Left renal pelvis (tissue), 4 donors: Measurements from ENCODE around the gene ASTN2. TPM values are rescaled to one million over a fixed set of nuclear protein-coding genes. Genes with fewer than 3 reads are reported as not detected.
"Not testable (repeated sequence)": the region's sequence is repeated elsewhere in the genome, so short reads cannot be mapped to it uniquely, and the experiment has no call there.

Experiments
- DNase-seq, 4 donors: peaks; one replicate each; pipeline ENCODE4 v3.0.0-alpha.2; 2013; ENCODE audit warnings: low read depth in 4 of 4, low spot score in 3 of 4
- polyA plus RNA-seq, 4 donors: library from polyadenylated mRNA; unstranded; fragments of 120-200 nt; gene quantifications; one replicate each; pipeline ENCODE4 v1.2.1, GENCODE V29; 2013; ENCODE audit not compliant: insufficient read length in 4 of 4

The ASTN2 gene
- polyA plus RNA-seq, 4 donors, result 14.0 to 22.6 (median 16.4) TPM

DNA sequence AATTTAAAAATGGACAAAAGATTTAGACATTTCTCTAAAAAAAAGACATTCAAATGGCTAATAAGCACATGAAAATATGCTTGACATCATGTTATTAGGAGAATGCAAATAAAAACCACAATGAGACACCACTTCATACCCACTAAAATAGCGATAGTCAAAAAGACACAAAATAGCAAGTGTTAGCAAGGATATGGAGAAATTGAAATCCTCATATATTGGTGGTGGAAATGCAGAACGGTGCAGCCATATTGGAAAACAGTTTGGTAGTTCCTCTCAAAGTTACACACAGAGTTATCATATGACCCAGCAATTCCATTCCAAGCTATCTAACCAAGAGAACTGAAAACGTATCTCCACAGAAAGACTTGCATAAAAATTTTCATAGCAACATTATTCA is 955.3 kb downstream of the ASTN2 start:
- DNase-seq, result no peak

DNA sequence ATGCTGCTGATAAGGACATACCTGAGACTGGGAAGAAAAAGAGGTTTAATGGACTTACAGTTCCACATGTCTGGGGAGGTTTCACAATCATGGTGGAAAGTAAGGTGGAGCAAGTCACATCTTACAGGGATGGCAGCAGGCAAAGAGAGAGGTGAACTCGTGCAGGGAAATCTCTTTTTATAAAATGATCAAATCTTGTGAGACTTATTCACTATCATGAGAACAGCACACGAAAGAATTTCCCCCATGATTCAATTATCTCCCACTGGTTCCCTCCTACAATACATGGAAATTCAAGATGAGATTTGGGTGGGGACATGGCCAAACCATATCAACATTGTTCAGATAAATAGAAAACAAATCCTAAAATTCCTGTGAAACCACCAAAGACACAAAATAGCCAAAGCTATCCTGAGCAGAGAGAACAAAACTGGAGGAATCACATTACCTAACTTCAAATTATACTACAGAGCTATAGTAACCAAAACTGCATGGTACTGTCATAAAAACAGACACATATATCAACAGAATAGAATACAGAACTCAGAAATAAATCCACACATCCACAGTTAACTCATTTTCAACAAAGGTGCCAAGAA is 958.3 kb downstream of the ASTN2 start:
- no peak for DNase-seq

DNA sequence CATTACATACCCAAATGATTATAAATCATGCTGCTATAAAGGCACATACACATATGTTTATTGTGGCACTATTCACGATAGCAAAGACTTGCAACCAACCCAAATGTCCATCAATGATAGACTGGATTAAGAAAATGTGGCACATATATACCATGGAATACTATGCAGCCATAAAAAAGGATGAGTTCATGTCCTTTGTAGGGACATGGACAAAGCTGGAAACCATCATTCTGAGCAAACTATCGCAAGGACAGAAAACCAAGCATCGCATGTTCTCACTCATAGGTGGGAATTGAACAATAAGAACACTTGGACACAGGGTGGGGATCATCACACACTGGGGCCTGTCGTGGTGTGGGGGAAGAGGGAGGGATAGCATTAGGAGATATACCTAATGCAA is 960.3 kb downstream of the ASTN2 start:
- not testable (repeated sequence) for DNase-seq

DNA sequence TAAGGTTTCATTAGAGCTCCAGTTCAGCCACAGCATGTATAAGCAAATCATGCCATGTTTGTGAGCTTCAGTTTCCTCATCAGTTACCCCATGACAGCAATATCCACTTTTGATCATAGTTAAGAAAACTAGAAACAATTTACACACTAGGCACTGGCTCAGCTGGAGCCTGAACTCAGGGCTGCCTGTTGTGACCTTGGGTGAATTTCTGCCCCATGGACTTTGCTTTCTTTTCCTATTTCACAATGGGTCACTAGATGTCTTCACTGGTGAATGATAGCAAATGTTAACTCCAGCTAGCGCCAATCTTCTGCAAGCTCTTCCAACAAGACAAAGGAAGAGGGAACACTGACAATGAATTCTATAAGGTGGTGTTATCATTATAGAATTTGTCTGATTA is 961.1 kb downstream of the ASTN2 start:
- no peak for DNase-seq

DNA sequence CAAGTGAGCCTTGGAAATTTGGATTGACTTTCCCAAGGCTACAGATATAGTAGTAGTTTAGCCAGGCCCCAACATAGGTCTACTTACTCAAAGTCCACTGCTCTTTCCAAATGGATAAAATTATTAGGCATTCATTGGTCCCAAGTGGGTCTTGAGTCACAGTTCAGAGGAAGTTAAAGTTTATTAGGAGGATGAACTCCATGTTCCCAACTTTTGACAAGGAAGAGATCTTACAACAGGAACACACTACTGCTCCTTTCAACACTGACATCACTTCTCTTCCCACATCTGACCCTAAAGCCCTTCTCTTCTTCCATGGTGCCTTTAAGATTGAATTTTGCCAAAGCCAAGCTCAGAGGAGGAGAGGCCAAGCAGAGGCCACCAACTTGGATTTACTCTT is 962.2 kb downstream of the ASTN2 start:
- no peak for DNase-seq

DNA sequence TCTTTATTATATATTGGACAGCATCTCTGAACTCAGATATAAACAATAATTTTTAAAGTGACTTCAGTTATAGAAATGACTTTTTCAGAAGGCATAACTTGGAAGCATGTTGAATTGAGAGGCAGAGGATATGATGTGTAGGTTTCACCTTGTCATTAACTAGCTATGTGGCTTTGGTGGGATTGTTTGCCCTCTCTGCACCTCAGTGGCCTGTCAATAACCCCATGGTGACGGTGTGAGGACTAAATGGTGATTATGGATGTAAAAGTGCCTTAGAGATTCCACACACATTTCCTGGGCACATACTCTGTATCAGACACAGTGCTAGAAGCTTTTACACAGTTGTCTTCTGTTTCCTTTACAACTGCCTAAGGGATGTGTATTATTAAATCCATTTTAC is 962.6 kb downstream of the ASTN2 start:
- DNase-seq, result no peak

DNA sequence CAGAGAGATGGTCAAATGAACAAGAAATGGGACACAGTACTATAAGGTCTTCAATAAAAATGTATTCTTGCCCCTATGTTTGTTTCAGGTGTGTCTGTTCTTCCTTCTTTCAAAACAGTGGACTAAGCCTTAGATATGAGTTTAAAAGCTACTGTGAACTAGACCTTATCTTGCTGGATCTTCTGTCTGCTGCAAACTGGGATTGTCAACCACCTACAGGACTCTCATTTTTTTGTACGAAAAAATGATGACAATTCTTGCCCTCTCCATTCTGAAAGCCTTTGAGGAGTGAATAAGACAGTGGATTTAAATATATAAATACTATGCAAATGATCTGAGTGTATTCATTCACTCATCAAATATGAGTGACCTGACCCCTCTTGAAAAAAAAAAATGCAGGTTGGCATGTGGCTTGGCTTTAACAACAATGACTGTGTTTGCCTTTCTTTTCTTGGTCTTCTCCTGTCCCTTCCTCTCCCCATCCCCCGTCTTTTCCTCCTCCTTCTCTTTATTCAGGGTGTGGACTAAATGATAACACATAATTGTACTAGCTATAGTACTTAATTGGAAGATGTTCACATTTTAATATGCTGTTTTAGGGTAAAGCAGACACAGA is 963.2 kb downstream of the ASTN2 start:
- no peak for DNase-seq

DNA sequence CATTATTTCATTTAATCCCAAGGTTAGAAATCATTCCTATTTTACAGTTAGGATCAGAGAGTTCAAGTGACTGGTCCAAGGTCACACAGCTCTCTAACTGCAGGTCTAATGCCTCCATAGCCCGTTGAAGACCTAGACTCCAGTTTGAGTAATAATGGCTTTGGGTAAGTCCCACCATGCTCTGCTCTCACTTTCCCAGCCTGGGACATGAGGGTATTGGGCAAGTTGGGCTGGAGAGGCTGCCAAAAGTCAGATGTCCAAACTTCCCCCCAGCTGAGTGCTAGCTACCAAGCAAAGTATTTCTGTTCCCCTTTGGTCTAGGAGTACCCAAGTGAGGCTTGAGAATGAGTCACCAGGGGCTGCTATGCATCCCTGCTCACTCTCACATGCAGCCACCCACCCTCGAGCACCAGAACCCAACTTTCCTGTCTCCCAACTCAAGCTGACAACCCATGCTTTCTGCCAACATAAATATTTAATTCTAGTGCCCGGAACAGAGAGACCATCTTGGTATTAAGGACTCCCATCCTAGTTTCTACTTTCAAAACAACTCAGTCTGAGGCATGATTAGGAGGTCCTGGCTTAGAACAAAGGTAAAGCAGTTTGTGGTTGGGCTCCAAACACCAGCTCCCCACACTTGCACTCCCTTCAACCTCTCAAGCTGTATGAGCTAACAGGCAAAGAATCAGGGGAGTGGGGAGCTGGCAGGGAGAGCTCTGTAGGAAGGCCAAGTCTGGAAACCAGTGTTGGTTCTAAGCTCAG is 964.3 kb downstream of the ASTN2 start:
- DNase-seq, result no peak

DNA sequence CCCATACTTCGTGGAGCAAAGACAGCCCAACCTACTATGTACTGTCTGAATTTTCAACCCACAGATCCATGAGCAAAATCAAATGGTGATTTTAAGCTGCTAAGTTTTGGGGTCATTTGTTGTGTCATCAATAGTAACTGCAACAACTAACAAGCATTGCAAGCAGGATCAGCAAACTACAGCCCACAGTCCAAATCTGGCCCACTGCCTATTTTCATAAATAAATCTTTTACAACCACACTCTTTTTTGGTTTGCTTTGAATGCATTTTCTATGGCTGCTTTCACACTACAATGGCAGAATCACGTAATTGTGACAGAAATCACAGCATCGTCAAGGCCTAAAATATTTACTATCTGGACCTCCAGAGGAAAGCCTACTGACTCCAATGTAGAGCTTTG is 964.9 kb downstream of the ASTN2 start:
- no peak for DNase-seq

DNA sequence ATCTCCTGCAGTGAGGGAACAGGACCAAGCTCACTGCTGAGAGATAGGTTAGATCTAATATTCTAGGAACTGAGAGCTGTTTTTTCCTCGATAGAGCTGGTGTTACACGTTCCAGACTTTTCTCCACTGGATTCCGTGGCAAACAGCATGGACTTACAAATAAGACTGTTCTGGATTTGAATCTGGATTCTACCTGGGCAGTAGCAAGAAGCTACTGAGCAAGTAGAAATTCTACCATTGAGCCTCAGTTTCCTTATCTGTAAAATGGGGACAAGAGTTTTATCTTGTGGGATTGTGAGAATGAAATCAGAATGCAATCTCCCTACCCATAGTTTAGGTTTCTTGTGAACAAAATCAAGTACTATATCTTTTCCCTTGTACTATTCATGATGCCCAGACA is 966.4 kb downstream of the ASTN2 start:
- no peak for DNase-seq

DNA sequence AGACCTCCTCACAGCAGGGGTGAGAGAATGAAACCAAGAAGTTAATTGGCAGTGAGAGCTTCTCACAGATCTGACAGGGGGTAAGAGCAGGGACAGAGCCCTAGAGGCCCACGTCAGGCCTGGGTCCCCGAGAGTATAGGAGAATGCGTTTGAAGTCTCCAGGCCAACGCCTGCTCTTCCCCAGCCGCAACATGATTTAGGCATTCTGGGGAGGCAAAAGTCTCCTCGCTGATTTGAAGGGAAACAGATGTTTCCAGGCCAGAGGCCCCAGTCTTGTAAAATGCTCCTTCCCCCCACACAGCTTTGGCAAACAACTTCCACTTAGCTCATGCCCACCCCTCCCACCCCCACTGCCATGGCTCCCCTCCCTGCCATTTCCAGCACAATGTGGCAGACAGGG is 966.9 kb downstream of the ASTN2 start:
- DNase-seq, result peak in 3 of 4 donors; percentile 60 to 69 (median 60)

DNA sequence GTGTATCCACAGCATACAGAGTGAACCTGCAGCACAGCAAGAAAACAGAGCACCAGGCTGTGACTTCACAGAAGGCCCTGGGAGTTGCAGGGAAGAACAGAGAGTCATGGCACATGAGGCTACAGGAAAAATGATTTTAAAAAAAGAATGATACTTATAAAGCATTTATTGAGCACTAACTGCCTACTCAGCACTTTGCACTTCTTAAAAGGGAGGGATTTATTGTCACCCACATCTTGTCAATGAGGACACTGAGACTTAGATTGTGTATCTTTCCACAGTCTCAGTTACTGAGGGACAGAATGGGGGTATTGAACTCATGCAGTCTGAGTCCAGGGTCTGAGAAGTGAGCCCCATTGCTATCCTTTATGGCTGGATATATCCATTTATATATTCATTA is 972.3 kb downstream of the ASTN2 start:
- no peak for DNase-seq

DNA sequence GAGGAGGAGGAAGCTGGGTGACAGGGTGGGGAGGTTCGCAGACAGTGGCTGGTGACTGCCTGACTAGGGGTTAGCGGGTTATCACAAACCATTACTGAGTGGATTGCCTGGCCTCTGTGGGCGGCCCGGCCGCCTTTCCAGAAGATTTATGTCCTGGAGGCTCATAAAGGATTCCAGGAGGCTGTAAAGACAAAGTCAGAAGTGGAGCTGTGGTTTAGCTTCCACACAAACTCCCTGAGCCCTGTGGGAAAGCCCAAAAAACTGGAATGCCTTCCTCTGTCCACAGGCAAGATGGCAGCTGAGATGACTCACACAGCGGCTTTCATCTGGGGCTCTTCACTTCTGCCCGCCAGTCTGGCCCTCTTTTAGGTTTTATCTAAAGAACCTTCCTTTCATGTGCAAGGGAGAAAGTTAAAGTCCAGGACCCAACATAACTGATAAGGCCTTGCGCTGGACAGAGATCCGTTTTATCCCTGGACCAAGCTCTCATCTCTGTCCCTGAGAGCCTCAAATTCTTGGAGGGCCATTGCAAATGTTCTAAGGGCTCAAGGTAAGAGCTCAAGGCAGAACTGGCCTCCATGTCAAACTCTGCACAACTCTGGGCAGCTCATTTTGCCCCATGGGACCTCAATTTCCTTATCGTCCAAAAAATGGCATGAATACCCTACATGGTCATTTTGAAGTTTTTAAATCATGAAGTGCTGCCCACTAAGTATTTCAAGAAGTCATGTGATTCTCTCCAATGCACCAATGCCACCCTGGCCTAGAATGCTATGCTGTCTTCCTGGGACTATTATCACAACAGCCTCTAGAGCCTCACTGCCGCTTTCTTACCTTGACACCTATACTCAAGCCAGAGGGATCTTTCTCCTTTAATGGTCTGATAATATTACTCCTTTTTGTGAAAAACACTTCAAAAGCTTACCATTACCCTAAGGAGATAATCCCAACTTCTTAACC is 977.2 kb downstream of the ASTN2 start:
- no peak for DNase-seq

DNA sequence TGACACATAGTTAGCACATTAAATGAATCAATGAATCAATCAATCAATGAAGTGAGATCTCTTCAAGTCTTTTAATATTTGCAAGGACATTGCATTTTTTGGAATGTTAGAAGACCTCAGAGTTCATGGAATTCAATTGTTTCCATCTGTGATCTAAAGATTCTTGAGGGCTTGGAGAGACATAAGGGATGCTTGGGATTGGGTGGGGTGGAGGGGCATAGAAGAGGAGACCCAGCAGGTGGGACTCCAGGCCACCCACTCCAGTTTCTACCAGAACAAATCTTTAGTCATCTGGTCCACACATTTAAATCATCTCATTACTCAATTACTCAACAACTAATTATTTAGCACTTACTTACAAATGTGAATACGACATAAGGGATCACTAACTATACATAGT is 978.7 kb downstream of the ASTN2 start:
- DNase-seq, result no peak

DNA sequence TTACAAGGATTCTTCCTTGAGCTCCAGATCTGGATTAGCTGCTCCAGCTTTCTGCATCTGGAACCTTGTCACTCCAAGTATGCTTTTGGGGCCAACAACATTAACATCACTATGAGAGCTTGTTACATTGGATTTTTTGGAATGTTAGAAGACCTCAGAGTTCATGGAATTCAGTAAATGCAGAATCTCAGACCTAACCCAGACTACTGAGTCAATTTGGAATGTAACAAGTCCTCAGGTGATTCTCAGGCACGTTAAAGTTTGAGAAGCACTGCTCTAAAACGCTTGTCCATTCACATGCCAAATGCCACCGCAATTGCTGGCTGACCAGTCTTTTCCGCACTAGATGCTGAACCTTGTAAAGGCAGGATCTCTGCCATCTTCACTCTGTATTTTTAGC is 979.2 kb downstream of the ASTN2 start:
- no peak for DNase-seq

DNA sequence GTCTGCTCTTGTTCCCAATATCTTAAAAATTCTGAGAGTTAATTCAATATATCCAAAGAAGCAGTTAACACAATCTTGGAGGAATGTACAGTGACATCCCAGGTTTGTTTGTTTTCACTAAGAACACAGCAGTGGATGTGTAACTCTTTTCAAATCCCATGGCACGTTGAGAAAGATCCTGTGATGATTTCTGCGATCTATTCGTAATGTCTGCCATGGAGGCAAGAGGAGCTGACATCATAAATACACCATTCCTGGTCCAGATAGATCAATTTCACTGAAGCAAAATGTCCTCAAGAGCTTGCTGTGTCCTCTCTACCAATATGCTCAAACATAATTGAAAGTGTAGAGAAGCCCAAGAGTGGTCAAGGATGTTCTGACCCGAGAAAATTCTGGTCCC is 980.5 kb downstream of the ASTN2 start:
- DNase-seq, result no peak

DNA sequence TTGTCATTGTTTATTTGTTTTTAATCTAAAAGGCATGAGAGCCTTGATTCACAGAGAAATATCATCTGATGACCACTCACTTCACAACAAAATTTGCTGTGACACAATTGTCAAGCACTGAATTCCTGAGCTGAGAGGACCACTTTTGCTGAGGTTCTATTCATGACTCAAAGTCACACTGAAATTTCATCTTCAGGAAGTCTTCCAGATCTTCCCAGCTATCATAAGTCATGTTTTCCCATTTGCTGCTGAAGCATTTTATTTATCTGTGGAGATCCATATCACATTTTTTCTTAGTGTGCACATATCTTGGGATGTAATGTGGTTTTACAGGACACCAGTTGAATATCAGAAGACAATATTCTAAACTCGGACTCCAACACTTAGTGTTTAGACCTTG is 982.8 kb downstream of the ASTN2 start:
- no peak for DNase-seq

DNA sequence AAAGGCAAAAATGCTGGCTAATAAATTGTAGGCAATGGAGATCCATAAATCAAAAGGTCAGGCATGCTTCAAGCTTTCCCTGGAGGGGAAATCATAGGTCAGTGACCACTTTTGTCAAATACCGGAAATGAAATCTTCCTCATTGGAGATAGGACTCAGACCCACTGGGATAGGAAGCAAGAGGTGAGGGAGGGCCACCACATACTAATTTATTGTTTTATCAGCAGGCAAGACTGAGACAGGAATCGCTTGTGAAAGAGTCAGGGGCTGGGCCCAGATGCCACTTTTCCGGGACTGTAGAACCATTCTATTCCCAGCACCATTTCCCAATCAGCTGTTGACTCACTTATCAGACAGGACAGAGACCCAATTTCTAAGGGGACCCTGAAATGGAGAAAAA is 984.0 kb downstream of the ASTN2 start:
- no peak for DNase-seq

DNA sequence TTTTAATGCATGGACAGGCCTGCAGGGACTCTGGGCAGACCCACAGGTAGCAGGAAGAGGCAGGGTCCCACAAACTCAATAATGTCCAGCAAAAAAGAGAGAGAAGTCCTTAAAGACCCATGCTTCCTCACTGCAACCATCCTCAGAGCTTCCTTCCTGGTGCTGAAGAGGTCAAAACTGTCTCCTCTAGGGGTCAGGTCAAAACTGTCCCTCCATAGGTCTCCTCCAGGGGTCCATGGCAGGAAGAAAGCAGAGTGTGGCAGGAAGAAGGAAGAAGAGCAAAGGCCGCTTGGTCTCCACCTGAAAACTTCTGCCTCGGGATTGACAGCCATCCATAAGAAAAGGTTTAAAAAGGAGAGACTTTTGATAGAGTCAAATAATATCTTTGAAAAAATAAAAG is 989.6 kb downstream of the ASTN2 start:
- no peak for DNase-seq

DNA sequence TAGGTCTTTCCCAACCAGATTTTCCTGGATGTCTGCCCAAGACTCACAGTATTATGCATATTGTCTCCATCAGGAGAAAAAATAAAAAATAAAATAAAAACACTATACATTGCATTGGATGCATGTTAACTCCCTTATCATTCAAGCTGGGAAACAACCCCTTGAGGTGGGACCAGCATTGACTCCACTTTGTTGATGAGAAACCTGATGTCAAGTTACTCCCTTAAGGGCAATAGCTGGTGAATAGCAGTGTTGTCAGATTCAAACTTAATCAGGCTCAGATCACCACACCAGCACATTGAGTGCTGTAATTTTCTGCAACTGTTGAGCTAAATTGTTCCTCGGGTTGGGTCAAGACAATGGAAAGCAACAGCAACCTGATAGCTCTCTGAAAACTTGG is 991.7 kb downstream of the ASTN2 start:
- DNase-seq, result no peak
